CMK (cell line): Measurements from ENCODE around the gene PANK2.
"Not testable (repeated sequence)": the region's sequence is repeated elsewhere in the genome, so short reads cannot be mapped to it uniquely, and the experiment has no call there.

Experiments
- DNase-seq: peaks from one replicate; pipeline ENCODE4 v3.0.0-alpha.2; 2010; ENCODE audit warnings: low read depth

Gene PANK2

GRCh38 chr20:3888622-3889488 is at the start of gene PANK2:
TSS of gene PANK2 (plus strand) at chr20:3889387.
- peak; percentile 98 for DNase-seq

- DNase-seq, result not testable (repeated sequence)
Measured at GRCh38 chr20:3840201-3840600, 49.0 kb upstream of the PANK2 start.

- DNase-seq, result no peak
Measured at GRCh38 chr20:3842348-3842930, 46.7 kb upstream of the PANK2 start.

- DNase-seq, result no peak
Measured at GRCh38 chr20:3843490-3843889, 45.7 kb upstream of the PANK2 start.

GRCh38 chr20:3843990-3844619 is 45.1 kb upstream of the PANK2 start:
- DNase-seq, result not testable (repeated sequence)

- no peak for DNase-seq
Measured at GRCh38 chr20:3846378-3846739, 42.8 kb upstream of the PANK2 start.

- DNase-seq, result peak; percentile 88
Measured at GRCh38 chr20:3846740-3847428, 42.3 kb upstream of the PANK2 start, which contains the start of gene MAVS. TSS of gene MAVS (plus strand) at chr20:3846834. CDS start at chr20:3854625, 7,791 bp downstream.

- no peak for DNase-seq
Measured at GRCh38 chr20:3847429-3847940, 41.7 kb upstream of the PANK2 start.

GRCh38 chr20:3848565-3848964 is 40.6 kb upstream of the PANK2 start:
- no peak for DNase-seq

- DNase-seq, result no peak
Measured at GRCh38 chr20:3854462-3854871, 34.7 kb upstream of the PANK2 start.

- no peak for DNase-seq
Measured at GRCh38 chr20:3857405-3857804, 31.8 kb upstream of the PANK2 start.

GRCh38 chr20:3858689-3859088 is 30.5 kb upstream of the PANK2 start:
- no peak for DNase-seq

- no peak for DNase-seq
Measured at GRCh38 chr20:3861191-3861590, 28.0 kb upstream of the PANK2 start.

GRCh38 chr20:3862333-3862732 is 26.9 kb upstream of the PANK2 start:
- no peak for DNase-seq

GRCh38 chr20:3863317-3863716 is 25.9 kb upstream of the PANK2 start:
- no peak for DNase-seq

- DNase-seq, result no peak
Measured at GRCh38 chr20:3864518-3864917, 24.7 kb upstream of the PANK2 start.

- DNase-seq, result no peak
Measured at GRCh38 chr20:3865152-3865886, 23.9 kb upstream of the PANK2 start.

GRCh38 chr20:3865887-3866407 is 23.2 kb upstream of the PANK2 start:
- no peak for DNase-seq

GRCh38 chr20:3866464-3866863 is 22.7 kb upstream of the PANK2 start:
- DNase-seq, result no peak

GRCh38 chr20:3867802-3868201 is 21.4 kb upstream of the PANK2 start:
- no peak for DNase-seq
